ENCODE data around the gene RRAD.

Gene RRAD

GRCh38 chr16:66926961-66927436 lies 1.7 kb upstream of the RRAD start (continued):
- TF ChIP-seq ATF2 (tag by site-specific recombination; IDR thresholded peaks at IDR 0.05; ENCODE audit: low read depth) (no peak), ZNF768 (tag by site-specific recombination; IDR thresholded peaks at IDR 0.05) (no peak), SP7 (tag by site-specific recombination; IDR thresholded peaks at IDR 0.05) (no peak), ZNF596 (tag by site-specific recombination; IDR thresholded peaks at IDR 0.05) (no peak), ZNF26 (tag by site-specific recombination; IDR thresholded peaks at IDR 0.05) (no peak), KLF17 (tag by site-specific recombination; IDR thresholded peaks at IDR 0.05) (no peak), ZNF114 (tag by site-specific recombination; IDR thresholded peaks at IDR 0.05) (no peak), BCL6B (tag by site-specific recombination; IDR thresholded peaks at IDR 0.05) (no peak), ZNF341 (tag by site-specific recombination; IDR thresholded peaks at IDR 0.05; ENCODE audit: low read depth) (no peak), ZNF692 (tag by site-specific recombination; IDR thresholded peaks at IDR 0.05) (no peak), ZNF426 (tag by site-specific recombination; IDR thresholded peaks at IDR 0.05) (no peak), ZNF48 (tag by site-specific recombination; IDR thresholded peaks at IDR 0.05) (no peak), BCL11A (tag by site-specific recombination; IDR thresholded peaks at IDR 0.05; ENCODE audit: low read depth) (no peak), KLF7 (tag by site-specific recombination; IDR thresholded peaks at IDR 0.05; ENCODE audit: borderline replicate concordance) (no peak), ZFHX2 (tag by site-specific recombination; conservative IDR thresholded peaks at IDR 0.05) (no peak), ZNF223 (tag by site-specific recombination; IDR thresholded peaks at IDR 0.05) (peak; percentile 90), PRDM2 (tag by site-specific recombination; IDR thresholded peaks at IDR 0.05; ENCODE audit: borderline replicate concordance) (no peak)

Measured in HEK293 (cell line).